Fibroblast of villous mesenchyme (primary cell): ENCODE measurements around the gene SMIM11. TPM values are rescaled to one million over a fixed set of nuclear protein-coding genes. Genes with fewer than 3 reads are reported as not detected.

Experiments
- DNase-seq: peaks from one replicate; pipeline ENCODE4 v3.0.0-alpha.2; 2010; ENCODE audit warnings: low read depth
- H3K4me3 ChIP-seq: 2 replicates; pipeline ENCODE4 v1.5.1; 2011; ENCODE audit warnings: low read depth, mild to moderate bottlenecking, low read length
- CTCF ChIP-seq: IDR thresholded peaks from 2 replicates; pipeline ENCODE4 v1.5.1; 2012; ENCODE audit warnings: low read depth, mild to moderate bottlenecking, low read length; ENCODE audit not compliant: insufficient read depth
- total RNA-seq: library from RNA; depleted of rRNA; stranded (reverse); fragments of >200 nt; gene quantifications from 2 replicates; pipeline ENCODE4 v1.2.3, GENCODE V29; 2012

Gene SMIM11
- total RNA-seq, 1 donor, result 4.7 TPM

DNA sequence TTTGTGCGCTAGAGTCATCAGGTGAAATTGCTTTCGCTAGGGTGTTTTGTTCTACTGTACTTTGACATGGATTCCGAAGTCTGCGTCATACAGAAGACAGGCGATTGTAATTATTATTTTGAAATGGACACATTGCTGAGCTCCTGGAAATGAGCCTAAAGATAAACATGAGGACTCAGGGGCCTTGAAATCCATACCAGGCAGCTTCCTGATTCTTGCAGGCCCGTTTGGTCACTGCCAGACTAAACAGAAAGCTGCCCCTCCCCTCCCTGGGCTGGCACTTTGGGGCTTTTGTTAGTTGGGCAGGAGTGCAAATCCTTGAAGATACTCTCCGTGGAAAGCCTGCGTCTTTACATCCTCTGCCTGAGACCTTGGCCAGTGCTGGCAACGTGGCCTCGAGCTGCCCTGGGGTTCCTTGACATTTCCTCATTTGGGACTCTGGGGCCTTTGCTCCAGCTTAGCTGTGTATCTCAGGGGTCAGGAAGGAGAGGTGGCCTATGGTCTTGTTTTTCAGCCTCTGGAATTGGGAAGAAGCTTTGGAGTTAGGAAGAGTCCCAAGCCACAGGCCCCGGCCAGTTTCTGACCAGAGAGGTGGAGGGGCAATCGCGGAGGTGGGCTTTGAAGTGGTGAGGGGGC lies 38.4 kb upstream of the SMIM11 start:
- no peak overlapping the region for H3K4me3 ChIP-seq
- TF ChIP-seq CTCF, result no peak
- DNase-seq, result peak; percentile 84

GRCh38 chr21:34337741-34338140 lies 37.6 kb upstream of the SMIM11 start:
- H3K4me3 ChIP-seq, result no peak overlapping the region
- no peak for TF ChIP-seq CTCF
- no peak for DNase-seq

DNA sequence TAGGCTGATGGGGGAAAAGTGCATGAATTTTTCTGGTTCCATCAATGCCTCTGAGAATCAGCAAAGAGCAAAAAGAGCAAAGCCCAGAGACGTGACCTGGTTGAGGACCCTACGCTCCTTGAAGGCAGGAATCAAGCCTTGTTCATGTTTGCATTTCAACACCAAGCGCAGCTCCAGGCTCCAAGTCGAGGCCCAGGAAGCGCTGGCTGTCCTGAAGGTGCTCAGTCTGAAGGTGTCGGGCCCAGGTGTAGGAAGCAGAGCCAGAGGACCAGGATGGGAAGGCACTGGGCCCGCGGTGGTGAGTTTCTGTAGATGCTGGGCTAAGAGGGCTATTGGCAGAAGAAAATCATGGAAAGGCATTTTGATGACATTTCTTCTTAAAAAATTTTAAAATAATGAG lies 37.1 kb upstream of the SMIM11 start:
- H3K4me3 ChIP-seq, result no peak overlapping the region
- DNase-seq, result no peak
- TF ChIP-seq CTCF, result no peak

DNA sequence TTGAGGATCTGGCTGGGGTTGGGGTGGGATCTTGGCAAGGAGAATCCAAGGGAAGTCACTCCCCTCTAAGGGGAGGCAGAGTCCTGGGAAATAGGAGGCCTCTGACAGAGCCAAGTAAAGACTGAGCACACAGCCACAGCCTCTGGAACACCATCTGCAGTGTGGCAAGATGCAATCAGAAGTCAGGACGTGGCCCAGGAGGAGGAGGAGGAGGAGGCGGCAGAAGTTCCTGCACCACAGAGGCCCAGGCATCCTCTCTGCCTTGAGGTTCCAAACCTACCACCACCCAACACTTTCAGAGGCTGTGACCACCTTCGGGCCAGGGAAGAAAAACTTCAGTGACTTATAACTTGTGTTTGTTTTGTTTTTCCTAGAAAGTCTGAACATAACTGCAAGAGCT lies 35.2 kb upstream of the SMIM11 start:
- no peak overlapping the region for H3K4me3 ChIP-seq
- TF ChIP-seq CTCF, result no peak
- no peak for DNase-seq

DNA sequence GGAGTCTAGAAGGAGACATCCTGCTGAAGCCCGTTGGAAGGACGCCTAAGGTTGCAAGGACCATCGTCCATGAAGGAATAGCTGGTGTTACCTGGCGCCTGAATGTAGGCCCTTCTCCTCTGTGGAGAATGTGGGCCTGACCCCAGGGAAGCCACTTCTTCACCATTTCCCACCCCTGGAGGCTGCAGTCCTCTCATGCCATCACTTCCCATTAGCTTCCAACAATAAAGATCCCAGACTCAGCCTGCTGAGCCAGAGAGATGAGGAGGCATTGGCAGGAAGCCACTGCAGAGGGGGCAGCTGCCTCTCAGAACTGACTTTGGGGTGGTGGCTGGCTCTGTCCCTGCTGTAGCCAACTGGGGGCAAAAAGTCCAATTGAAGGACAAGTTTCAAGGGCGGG lies 32.8 kb upstream of the SMIM11 start:
- no peak for TF ChIP-seq CTCF

DNA sequence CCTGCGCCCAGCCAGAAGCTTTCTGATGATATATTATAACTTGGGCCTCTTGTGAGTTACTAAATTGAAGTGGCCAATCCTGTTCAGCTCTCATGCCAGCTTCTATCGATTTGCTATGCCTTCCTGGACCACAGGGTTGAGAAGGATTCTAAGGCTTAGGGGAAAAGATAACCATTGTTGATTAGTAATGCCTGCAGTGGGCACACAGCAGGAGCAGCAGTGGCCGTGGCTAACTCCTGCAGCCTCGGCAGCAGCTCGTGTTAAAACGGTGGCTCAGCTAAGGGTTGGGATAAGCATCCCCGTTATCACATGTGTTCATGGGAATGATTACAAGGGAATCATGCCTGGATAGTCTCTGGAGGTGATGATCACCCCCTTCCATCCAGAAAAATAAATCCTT lies 32.0 kb upstream of the SMIM11 start:
- TF ChIP-seq CTCF, result no peak
- DNase-seq, result no peak
- no peak overlapping the region for H3K4me3 ChIP-seq

More for the DNA sequence above, 32.8 kb upstream of the SMIM11 start:
- no peak for DNase-seq
- no peak overlapping the region for H3K4me3 ChIP-seq

DNA sequence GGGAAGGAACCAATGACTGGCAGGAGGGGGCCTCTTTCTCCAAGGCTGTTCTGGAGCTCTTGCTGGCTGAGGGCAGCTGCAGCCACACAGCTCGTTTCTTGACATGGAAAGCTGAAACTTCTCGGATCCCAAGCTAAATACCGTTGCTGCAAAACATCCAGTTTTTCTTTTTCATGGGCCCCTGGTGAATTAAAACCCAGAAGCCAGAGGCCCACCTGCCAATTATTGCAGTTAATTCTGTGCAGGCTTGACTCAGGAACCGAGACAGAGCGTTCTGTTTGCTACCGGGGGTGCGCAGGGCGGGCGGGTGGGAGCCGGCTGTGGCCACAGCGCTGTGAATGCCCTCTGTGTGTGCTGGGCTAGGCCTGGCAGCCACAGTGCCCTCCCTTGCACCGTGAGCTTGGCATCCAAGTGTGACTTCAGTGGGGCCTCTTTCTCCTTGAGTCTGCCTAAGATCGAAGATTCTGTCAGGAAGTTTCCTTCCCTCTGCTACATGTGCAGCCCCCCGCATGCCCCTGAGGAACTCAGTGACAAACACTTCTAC lies 31.4 kb upstream of the SMIM11 start:
- DNase-seq, result no peak
- TF ChIP-seq CTCF, result no peak
- H3K4me3 ChIP-seq, result no peak overlapping the region
